HG03521 (cell line): ENCODE measurements around the gene PNKD.

Source experiments
- ATAC-seq: cut with Tn5 transposase; IDR thresholded peaks from one replicate; pipeline ENCODE4 v1.9.1; 2021; ENCODE audit warnings: mild to moderate bottlenecking, moderate library complexity; ENCODE audit not compliant: unreplicated experiment

The PNKD gene

GRCh38 chr2:218334531-218334930, 64.2 kb downstream of the PNKD start:
- ATAC-seq = no peak

GRCh38 chr2:218340656-218341055, 70.3 kb downstream of the PNKD start:
- no peak for ATAC-seq

DNA sequence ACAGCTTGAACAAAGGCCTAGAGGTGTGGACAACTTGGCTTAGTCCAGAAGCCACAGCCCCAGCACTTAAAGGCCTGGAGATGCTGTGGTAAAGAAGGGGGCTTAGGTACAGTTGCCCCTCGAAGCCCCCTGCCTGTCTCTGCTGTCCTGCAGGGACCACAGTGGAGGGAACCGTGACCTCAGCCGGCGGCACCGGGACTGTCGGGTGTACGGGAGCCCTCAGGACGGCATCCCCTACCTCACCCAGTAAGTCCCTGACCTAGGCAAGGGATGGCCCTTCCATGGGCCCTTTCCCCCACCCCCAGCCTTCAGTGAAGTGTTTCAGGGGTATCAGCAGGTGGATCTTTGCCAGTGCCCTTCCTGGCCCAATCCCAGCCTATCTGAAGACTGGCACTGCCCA, 71.1 kb downstream of the PNKD start:
- ATAC-seq = no peak

DNA sequence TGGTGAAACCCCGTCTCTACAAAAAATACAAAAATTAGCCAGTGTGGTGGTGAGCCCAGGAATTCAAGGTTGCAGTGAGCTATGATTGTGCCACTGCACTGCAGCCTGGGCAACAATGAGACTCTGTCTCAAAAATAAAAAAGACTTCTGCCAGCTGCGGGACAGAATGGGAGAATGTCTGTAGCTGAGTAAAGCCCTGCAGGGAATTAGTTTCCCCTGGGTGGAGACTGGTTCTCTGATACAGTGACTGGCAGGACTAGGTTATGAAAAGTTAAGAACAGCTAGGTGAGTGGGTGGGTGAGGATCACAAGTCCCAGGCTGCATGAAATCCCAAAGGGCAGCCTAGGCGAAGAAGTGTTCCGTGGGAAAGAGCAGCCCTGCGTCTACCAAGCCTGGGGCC, 72.5 kb downstream of the PNKD start:
- no peak for ATAC-seq

DNA sequence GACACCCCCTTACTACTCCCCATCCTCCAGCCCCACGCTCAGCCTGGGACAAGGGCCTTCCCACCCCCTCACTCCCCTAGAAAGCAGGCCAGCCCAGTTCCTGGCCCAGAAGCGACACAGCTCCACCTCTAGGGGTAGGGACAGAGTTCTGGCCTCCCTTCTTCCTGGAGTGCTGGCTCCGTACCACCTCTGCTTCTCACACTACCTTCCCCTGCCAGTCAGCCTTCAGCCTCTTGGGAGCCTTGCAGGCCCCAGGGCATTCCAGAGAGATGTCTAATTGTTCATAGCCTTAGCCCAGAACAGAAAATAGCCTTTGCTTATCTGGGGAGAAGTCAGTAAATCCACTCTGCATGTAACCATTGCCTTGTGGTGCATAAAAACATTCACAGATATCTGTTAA, 73.3 kb downstream of the PNKD start:
- no peak for ATAC-seq

- no peak for ATAC-seq
Observed at GRCh38 chr2:218344090-218344754, 73.9 kb downstream of the PNKD start.

GRCh38 chr2:218344755-218345417, 74.6 kb downstream of the PNKD start:
- no peak for ATAC-seq

- ATAC-seq = no peak
Observed at GRCh38 chr2:218345491-218346236, 75.3 kb downstream of the PNKD start.

GRCh38 chr2:218347172-218347571, 76.9 kb downstream of the PNKD start:
- no peak for ATAC-seq

DNA sequence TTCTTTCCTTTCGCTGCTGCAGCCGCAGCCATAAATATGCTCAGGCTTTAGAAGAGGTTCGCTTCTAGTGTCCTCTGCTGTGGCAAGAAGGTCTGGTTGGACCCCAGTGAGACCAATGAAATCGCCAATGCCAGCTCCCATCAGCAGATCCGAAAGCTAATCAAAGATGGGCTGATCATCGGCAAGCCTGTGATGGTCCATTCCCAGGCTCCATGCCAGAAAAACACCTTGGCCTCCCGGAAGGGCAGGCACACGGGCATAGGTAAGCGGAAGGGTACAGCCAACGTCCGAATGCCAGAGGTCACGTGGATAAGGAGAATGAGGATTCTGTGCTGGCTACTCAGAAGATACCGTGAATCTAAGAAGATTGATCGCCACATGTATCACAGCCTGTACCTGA, 83.7 kb downstream of the PNKD start:
- no peak for ATAC-seq

DNA sequence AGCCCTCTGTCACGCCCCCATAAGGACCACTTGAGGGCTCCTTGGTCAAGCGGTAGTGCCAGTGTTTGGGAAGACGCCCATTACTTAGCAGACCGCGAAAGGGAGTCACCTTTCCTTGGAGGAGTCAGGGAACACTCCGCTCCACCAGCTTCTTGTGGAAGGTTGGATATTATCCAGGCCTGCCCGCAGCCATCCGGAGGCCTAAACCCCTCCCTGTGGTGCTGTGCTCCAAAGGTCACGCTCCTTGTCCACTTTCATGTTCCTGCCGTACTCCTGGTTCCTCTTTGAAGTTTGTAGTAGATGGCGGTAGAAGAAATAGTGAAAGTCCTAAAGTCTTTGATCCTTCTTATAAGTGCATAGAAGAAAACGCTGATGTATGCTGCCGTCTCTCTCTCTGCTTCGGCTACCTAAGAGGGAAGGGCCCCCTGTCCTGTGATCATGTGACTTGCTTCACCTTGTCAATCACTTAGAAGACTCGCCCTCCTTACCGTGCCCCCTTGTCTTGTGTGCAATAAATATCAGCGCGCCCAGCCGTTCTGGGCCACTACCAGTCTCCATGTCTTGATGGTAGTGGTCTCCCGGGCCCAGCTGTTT, 84.6 kb downstream of the PNKD start:
- ATAC-seq = no peak

DNA sequence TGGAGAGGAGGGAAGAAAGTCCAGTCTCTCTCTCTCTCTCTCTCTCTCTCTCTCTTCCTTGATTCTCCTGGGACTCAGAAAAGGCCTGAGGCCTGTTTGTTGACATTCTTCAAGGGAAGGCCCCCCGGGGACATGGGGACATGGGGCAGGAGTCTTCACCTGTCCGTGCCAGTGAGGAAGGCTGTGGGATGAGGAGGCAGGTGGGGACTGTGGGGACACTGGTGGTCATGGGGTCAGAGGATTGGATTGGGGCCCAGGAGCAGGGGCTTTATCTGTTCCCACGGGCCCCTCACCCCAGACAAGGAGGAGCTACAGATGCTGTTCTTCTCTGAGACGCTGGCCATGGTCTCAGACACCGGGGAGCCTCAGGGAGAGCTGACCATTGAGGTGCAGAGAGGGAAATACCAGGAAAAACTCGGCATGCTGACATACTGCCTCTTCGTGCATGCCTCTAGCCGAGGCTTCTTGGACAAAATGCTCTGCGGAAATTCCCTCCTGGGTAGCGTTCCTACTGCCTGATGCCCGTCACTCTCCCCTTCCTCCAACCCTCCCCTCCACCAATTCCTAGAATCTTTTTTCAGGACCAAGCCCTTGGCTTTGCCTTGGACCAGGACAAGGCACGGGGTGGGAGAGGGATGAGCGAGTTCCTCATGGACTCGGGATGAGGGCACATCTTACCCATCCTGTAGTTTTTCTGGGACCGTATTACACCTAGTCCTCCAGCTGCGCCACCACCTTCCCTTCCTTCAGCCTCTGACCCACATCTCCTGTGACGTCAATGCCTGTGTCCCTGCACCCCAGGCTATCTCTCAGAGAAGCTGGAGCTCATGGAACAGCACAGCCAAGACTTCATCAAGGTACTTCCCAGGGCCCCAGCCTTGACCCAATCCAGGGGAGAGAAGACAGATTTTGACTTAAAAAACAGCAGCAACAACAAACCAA, 87.2 kb downstream of the PNKD start:
- no peak for ATAC-seq

- no peak for ATAC-seq
Observed at GRCh38 chr2:218360453-218360852, 90.1 kb downstream of the PNKD start.

GRCh38 chr2:218362606-218363005, 92.3 kb downstream of the PNKD start:
- ATAC-seq = no peak

GRCh38 chr2:218363736-218364135, 93.4 kb downstream of the PNKD start:
- ATAC-seq = no peak

DNA sequence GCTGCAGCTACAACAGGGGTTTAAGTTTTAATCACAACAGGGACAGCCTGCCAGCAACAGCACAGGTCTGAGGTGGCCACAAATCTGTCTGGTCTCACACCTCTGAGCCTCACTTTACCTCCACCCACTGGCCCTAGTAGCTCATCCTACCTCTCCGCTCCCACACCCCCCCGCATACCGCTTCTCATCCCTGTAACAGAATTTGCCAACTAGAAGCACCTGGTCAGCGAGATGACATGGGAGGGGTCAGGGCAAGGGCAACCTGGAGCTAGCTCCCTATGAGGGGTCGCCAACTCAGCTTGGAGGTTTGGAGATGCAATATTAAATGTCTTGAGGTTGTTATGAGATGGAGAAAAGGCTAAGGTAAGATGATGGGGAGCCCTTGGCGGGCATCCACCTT, 93.9 kb downstream of the PNKD start:
- no peak for ATAC-seq

- no peak for ATAC-seq
Observed at GRCh38 chr2:218366621-218367414, 96.5 kb downstream of the PNKD start.

DNA sequence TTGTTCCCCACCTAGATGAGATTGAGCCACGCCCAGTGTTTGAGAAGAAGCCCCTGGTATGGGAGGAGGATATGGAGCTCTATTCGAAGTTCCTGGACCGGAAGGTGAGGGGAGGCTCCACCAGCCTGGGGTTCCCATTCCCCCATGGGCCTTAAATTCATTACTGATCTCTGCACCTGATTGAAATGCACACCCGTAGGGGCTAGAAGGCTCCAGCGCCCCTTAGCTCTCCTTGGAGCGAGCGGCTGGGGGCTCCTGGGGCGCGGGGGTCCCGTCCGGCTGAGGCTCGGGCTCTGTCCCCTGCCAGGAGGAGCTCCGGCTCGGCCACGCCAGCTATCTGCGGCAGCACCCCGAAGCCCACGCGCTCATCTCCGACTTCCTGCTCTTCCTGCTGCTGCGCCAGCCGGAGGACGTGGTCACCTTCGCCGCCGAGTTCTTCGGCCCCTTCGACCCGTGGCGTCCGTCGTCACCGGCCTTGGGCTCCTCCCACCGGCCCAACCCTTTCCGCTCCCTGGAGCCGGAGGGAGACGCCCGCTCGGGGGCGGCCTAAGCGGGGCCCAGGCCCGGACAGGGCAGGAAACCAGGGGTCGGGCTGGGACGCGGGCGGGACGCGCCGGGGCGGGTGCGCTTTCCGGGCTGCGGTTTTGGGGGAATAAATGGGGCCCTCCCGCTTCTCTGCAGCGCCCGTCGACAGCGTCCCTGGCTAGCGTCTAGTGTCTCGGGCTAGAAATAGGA, 97.3 kb downstream of the PNKD start:
- peak; percentile 91 for ATAC-seq

DNA sequence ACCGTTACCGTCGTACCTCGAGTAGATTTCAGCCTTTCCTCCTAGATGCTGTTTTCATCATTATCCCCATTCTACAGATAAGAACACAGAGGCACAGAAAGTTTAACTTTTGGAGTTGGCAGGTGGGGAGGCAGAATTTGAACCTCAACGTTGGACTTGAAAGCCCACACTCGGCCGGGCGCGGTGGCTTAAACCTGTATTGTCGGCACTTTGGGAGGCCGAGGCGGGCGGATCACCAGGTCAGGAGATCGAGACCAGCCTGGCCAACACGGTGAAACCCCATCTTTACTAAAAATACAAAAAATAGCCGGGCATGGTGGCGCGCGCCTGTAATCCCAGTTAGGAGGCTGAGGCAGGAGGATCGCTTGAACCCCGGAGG, 97.8 kb downstream of the PNKD start:
- ATAC-seq = no peak
